PC-3 (cell line): ENCODE data around the gene FLYWCH2.

Experiments used
- EZH2 ChIP-seq: fragments of 300-600 bp; sonication (generic); IDR thresholded peaks from one replicate; pipeline ENCODE4 v1.6.1; 2017; ENCODE audit warnings: antibody characterized with exemption, mild to moderate bottlenecking, low read length; ENCODE audit not compliant: unreplicated experiment
- TF ChIP-seq, protein P1 (sequence below): fragments of 300-600 bp; sonication (generic); conservative IDR thresholded peaks from 2 replicates; pipeline ENCODE4 v1.5.1; 2017; ENCODE audit warnings: antibody characterized with exemption, low read depth, mild to moderate bottlenecking, low read length

DNA sequence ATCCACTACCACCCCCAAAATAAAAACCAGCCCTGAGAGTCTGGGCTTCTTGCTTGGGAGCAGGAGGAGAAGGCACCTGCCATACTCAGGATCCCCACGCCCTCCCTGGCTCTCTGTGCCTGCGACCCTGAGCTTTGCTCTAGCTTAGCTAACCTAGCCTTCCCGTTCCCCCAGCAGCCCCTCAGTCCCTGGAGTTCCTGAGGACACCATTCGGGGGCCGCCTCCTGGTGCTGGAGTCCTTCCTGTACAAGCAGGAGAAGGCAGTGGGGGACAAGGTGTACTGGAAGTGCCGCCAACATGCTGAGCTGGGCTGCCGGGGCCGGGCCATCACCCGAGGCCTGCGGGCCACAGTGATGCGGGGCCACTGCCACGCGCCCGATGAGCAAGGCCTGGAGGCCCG is 47.2 kb downstream of the FLYWCH2 start:
- TF ChIP-seq, protein P1, sequence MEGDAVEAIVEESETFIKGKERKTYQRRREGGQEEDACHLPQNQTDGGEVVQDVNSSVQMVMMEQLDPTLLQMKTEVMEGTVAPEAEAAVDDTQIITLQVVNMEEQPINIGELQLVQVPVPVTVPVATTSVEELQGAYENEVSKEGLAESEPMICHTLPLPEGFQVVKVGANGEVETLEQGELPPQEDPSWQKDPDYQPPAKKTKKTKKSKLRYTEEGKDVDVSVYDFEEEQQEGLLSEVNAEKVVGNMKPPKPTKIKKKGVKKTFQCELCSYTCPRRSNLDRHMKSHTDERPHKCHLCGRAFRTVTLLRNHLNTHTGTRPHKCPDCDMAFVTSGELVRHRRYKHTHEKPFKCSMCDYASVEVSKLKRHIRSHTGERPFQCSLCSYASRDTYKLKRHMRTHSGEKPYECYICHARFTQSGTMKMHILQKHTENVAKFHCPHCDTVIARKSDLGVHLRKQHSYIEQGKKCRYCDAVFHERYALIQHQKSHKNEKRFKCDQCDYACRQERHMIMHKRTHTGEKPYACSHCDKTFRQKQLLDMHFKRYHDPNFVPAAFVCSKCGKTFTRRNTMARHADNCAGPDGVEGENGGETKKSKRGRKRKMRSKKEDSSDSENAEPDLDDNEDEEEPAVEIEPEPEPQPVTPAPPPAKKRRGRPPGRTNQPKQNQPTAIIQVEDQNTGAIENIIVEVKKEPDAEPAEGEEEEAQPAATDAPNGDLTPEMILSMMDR, result no peak
- TF ChIP-seq EZH2, result no peak
